ENCODE data around the gene HHAT. TPM values are rescaled to one million over a fixed set of nuclear protein-coding genes. Genes with fewer than 3 reads are reported as not detected.
"Not testable (repeated sequence)": the region's sequence is repeated elsewhere in the genome, so short reads cannot be mapped to it uniquely, and the experiment has no call there.

HHAT gene
- total RNA-seq, 2 donors from 2014 or later, result 7.5 to 9.2 TPM

GRCh38 chr1:210646258-210646616 lies 317.5 kb downstream of the HHAT start:
- DNase-seq (no peak), ATAC-seq (no peak)
- peaks cover 7% of the 10 kb centered on the region for H3K4me1 Mint-ChIP-seq
- no peaks in the 10 kb centered on the region for H3K27me3 Mint-ChIP-seq
- peaks cover 2% of the 10 kb centered on the region for H3K36me3 Mint-ChIP-seq (ENCODE audit: low read depth)
- no peaks in the 10 kb centered on the region for H3K9me3 ChIP-seq (ENCODE audit: control insufficient read depth, low read length, poor library complexity, severe bottlenecking)
- no peak overlapping the region for H3K4me3 Mint-ChIP-seq
- no peak overlapping the region for H3K27ac Mint-ChIP-seq

GRCh38 chr1:210647406-210648333 lies 319.0 kb downstream of the HHAT start:
- H3K4me1 Mint-ChIP-seq, result peaks cover 7% of the 10 kb centered on the region
- H3K27me3 Mint-ChIP-seq, result no peaks in the 10 kb centered on the region
- H3K9me3 ChIP-seq (ENCODE audit: control insufficient read depth, low read length, poor library complexity, severe bottlenecking), result no peaks in the 10 kb centered on the region
- H3K27ac Mint-ChIP-seq, result no peak overlapping the region
- H3K4me3 Mint-ChIP-seq, result no peak overlapping the region
- peaks cover 2% of the 10 kb centered on the region for H3K36me3 Mint-ChIP-seq (ENCODE audit: low read depth)
- ATAC-seq, result no peak
- DNase-seq, result no peak

- ATAC-seq (no peak), DNase-seq (no peak)
- H3K9me3 ChIP-seq (ENCODE audit: control insufficient read depth, low read length, poor library complexity, severe bottlenecking), result no peaks in the 10 kb centered on the region
- H3K27me3 Mint-ChIP-seq, result no peaks in the 10 kb centered on the region
- no peak overlapping the region for H3K4me3 Mint-ChIP-seq
- H3K4me1 Mint-ChIP-seq, result peaks cover 7% of the 10 kb centered on the region
- H3K36me3 Mint-ChIP-seq (ENCODE audit: low read depth), result peaks cover 2% of the 10 kb centered on the region
- H3K27ac Mint-ChIP-seq, result no peak overlapping the region
Measured at GRCh38 chr1:210648588-210649269, 320.0 kb downstream of the HHAT start.

GRCh38 chr1:210650403-210650802 lies 321.7 kb downstream of the HHAT start:
- H3K27ac Mint-ChIP-seq, result no peak overlapping the region
- ATAC-seq, result no peak
- DNase-seq, result no peak
- H3K4me1 Mint-ChIP-seq, result peaks cover 7% of the 10 kb centered on the region
- H3K36me3 Mint-ChIP-seq (ENCODE audit: low read depth), result peaks cover 4% of the 10 kb centered on the region
- no peaks in the 10 kb centered on the region for H3K27me3 Mint-ChIP-seq
- H3K4me3 Mint-ChIP-seq, result no peak overlapping the region
- no peaks in the 10 kb centered on the region for H3K9me3 ChIP-seq (ENCODE audit: control insufficient read depth, low read length, poor library complexity, severe bottlenecking)

- Mint-ChIP-seq H3K4me3 (no peak overlapping the region), H3K27me3 (no peaks in the 10 kb centered on the region), H3K27ac (no peak overlapping the region), H3K36me3 (ENCODE audit: low read depth) (peaks cover 2% of the 10 kb centered on the region), H3K4me1 (peaks cover 2% of the 10 kb centered on the region)
- no peak for ATAC-seq
- DNase-seq, result no peak
- H3K9me3 ChIP-seq (ENCODE audit: control insufficient read depth, low read length, poor library complexity, severe bottlenecking), result no peaks in the 10 kb centered on the region
Measured at GRCh38 chr1:210652329-210652954, 323.7 kb downstream of the HHAT start.

- no peak overlapping the region for H3K4me3 Mint-ChIP-seq
- DNase-seq (no peak), ATAC-seq (peak; percentile 23)
- no peaks in the 10 kb centered on the region for H3K9me3 ChIP-seq (ENCODE audit: control insufficient read depth, low read length, poor library complexity, severe bottlenecking)
- H3K27ac Mint-ChIP-seq, result no peak overlapping the region
- no peaks in the 10 kb centered on the region for H3K27me3 Mint-ChIP-seq
- H3K4me1 Mint-ChIP-seq, result no peaks in the 10 kb centered on the region
- peaks cover 2% of the 10 kb centered on the region for H3K36me3 Mint-ChIP-seq (ENCODE audit: low read depth)
Measured at GRCh38 chr1:210653771-210654170, 325.1 kb downstream of the HHAT start.

GRCh38 chr1:210654176-210654981 lies 325.7 kb downstream of the HHAT start:
- H3K4me3 Mint-ChIP-seq, result no peak overlapping the region
- no peaks in the 10 kb centered on the region for H3K4me1 Mint-ChIP-seq
- peaks cover 2% of the 10 kb centered on the region for H3K36me3 Mint-ChIP-seq (ENCODE audit: low read depth)
- no peaks in the 10 kb centered on the region for H3K9me3 ChIP-seq (ENCODE audit: control insufficient read depth, low read length, poor library complexity, severe bottlenecking)
- ATAC-seq, result no peak
- no peak overlapping the region for H3K27ac Mint-ChIP-seq
- no peaks in the 10 kb centered on the region for H3K27me3 Mint-ChIP-seq
- no peak for DNase-seq

- H3K4me1 Mint-ChIP-seq, result no peaks in the 10 kb centered on the region
- DNase-seq (no peak), ATAC-seq (no peak)
- no peak overlapping the region for H3K4me3 Mint-ChIP-seq
- peaks cover 2% of the 10 kb centered on the region for H3K36me3 Mint-ChIP-seq (ENCODE audit: low read depth)
- no peak overlapping the region for H3K27ac Mint-ChIP-seq
- no peaks in the 10 kb centered on the region for H3K27me3 Mint-ChIP-seq
- no peaks in the 10 kb centered on the region for H3K9me3 ChIP-seq (ENCODE audit: control insufficient read depth, low read length, poor library complexity, severe bottlenecking)
Measured at GRCh38 chr1:210655511-210655910, 326.8 kb downstream of the HHAT start.

GRCh38 chr1:210657806-210658205 lies 329.1 kb downstream of the HHAT start:
- no peak overlapping the region for H3K27ac Mint-ChIP-seq
- DNase-seq (no peak), ATAC-seq (no peak)
- H3K27me3 Mint-ChIP-seq, result no peaks in the 10 kb centered on the region
- no peak overlapping the region for H3K4me3 Mint-ChIP-seq
- H3K36me3 Mint-ChIP-seq (ENCODE audit: low read depth), result peaks cover 2% of the 10 kb centered on the region
- no peaks in the 10 kb centered on the region for H3K9me3 ChIP-seq (ENCODE audit: control insufficient read depth, low read length, poor library complexity, severe bottlenecking)
- H3K4me1 Mint-ChIP-seq, result no peaks in the 10 kb centered on the region

- H3K9me3 ChIP-seq (ENCODE audit: control insufficient read depth, low read length, poor library complexity, severe bottlenecking); ATAC-seq; H3K27me3 Mint-ChIP-seq; H3K36me3 Mint-ChIP-seq (ENCODE audit: low read depth); H3K4me1 Mint-ChIP-seq; DNase-seq; H3K4me3 Mint-ChIP-seq; H3K27ac Mint-ChIP-seq: not testable (repeated sequence)
Measured at GRCh38 chr1:210661520-210661919, 332.8 kb downstream of the HHAT start.

GRCh38 chr1:210662291-210663050 lies 333.8 kb downstream of the HHAT start:
- Mint-ChIP-seq H3K4me3 (no peak overlapping the region), H3K36me3 (ENCODE audit: low read depth) (no peaks in the 10 kb centered on the region), H3K27ac (no peak overlapping the region), H3K27me3 (no peaks in the 10 kb centered on the region), H3K4me1 (peaks cover 3% of the 10 kb centered on the region)
- no peak for ATAC-seq
- H3K9me3 ChIP-seq (ENCODE audit: control insufficient read depth, low read length, poor library complexity, severe bottlenecking), result no peaks in the 10 kb centered on the region
- DNase-seq, result no peak

- Mint-ChIP-seq H3K27ac (no peak overlapping the region), H3K4me3 (no peak overlapping the region), H3K36me3 (ENCODE audit: low read depth) (no peaks in the 10 kb centered on the region), H3K4me1 (peaks cover 3% of the 10 kb centered on the region), H3K27me3 (no peaks in the 10 kb centered on the region)
- no peaks in the 10 kb centered on the region for H3K9me3 ChIP-seq (ENCODE audit: control insufficient read depth, low read length, poor library complexity, severe bottlenecking)
- no peak for DNase-seq
- ATAC-seq, result no peak
Measured at GRCh38 chr1:210663730-210664573, 335.2 kb downstream of the HHAT start.
